ENCODE results near the gene TUG1.

DNA sequence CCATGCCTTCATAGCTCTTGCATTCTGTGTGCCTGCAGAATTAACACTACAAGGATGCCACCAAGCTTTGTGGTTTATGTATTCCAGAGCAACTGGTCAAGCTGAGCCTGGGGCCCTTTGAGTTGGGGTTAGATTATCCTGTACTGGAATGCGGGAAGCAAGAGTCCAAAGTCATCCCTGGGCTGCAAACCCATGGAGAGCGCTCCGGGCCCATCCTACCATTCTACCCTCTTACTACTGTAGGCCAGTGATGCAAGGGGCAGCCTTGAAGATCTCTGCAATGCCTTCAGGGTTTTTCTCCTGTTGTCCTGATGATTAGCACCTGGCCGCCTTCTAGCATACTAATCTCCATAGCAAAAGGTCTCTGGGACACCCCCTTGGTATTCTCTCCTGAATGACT lies 51.3 kb downstream of the TUG1 start:
- TF ChIP-seq, protein P1, sequence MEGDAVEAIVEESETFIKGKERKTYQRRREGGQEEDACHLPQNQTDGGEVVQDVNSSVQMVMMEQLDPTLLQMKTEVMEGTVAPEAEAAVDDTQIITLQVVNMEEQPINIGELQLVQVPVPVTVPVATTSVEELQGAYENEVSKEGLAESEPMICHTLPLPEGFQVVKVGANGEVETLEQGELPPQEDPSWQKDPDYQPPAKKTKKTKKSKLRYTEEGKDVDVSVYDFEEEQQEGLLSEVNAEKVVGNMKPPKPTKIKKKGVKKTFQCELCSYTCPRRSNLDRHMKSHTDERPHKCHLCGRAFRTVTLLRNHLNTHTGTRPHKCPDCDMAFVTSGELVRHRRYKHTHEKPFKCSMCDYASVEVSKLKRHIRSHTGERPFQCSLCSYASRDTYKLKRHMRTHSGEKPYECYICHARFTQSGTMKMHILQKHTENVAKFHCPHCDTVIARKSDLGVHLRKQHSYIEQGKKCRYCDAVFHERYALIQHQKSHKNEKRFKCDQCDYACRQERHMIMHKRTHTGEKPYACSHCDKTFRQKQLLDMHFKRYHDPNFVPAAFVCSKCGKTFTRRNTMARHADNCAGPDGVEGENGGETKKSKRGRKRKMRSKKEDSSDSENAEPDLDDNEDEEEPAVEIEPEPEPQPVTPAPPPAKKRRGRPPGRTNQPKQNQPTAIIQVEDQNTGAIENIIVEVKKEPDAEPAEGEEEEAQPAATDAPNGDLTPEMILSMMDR (IDR thresholded peaks at IDR 0.05; ENCODE audit: extremely low read depth in 1 of 2, insufficient read depth in 1 of 2, low read depth in 1 of 2, low read length in 2 of 2), result no peak
- TF ChIP-seq POLR2A (IDR thresholded peaks at IDR 0.05; ENCODE audit: low read depth, low read length) (no peak), EZH2 (IDR thresholded peaks at IDR 0.05; ENCODE audit: borderline replicate concordance, low read depth, low read length, severe bottlenecking) (no peak), JUN (IDR thresholded peaks at IDR 0.05; ENCODE audit: borderline replicate concordance, insufficient read depth, insufficient read length, low read depth) (no peak), POLR2AphosphoS5 (IDR thresholded peaks at IDR 0.05; ENCODE audit: insufficient read depth, low read depth, low read length) (no peak), GATA2 (IDR thresholded peaks at IDR 0.05; ENCODE audit: insufficient read depth, insufficient read length, low read depth, low read length) (no peak)
